Activated naive CD8-positive, alpha-beta T cell treated with anti-CD3 and anti-CD28 coated beads for 36 hours (primary cell): ENCODE data around the gene ALPP. TPM values are rescaled to one million over a fixed set of nuclear protein-coding genes. Genes with fewer than 3 reads are reported as not detected.
"Not testable (repeated sequence)": the region's sequence is repeated elsewhere in the genome, so short reads cannot be mapped to it uniquely, and the experiment has no call there.

ENCODE experiments used
- DNase-seq: peaks from one replicate; pipeline ENCODE4 v3.0.0; 2021
- H3K27ac Mint-ChIP-seq: one replicate; pipeline ENCODE4 v1.8.0; 2022; ENCODE audit warnings: mild to moderate bottlenecking, moderate library complexity, mixed read lengths
- H3K27me3 Mint-ChIP-seq: one replicate; pipeline ENCODE4 v1.8.0; 2022; ENCODE audit warnings: mild to moderate bottlenecking, mixed read lengths
- H3K36me3 Mint-ChIP-seq: one replicate; pipeline ENCODE4 v1.8.0; 2021; ENCODE audit warnings: mild to moderate bottlenecking, mixed read lengths
- H3K4me1 Mint-ChIP-seq: one replicate; pipeline ENCODE4 v1.8.0; 2021; ENCODE audit warnings: mixed read lengths
- H3K4me3 Mint-ChIP-seq: one replicate; pipeline ENCODE4 v1.8.0; 2022; ENCODE audit warnings: mild to moderate bottlenecking, moderate library complexity, mixed read lengths
- H3K9me3 Mint-ChIP-seq: one replicate; pipeline ENCODE4 v1.8.0; 2022; ENCODE audit warnings: mixed read lengths
- total RNA-seq, 2 experiments: library from RNA; stranded (reverse); gene quantifications; one replicate each; pipeline ENCODE4 v1.2.3, GENCODE V29; 2021

The ALPP gene
- not detected for total RNA-seq

- H3K36me3 Mint-ChIP-seq, H3K9me3 Mint-ChIP-seq, H3K27ac Mint-ChIP-seq, H3K4me3 Mint-ChIP-seq, DNase-seq, H3K4me1 Mint-ChIP-seq: not testable (repeated sequence)
- H3K27me3 Mint-ChIP-seq, result peaks cover 14% of the 10 kb centered on the region
Observed at GRCh38 chr2:232378735-232379151, at the start of gene ALPP. Gene ALPP (plus strand): TSS chr2:232378751. CDS start chr2:232378803, 52 bp downstream.

GRCh38 chr2:232329716-232330067 lies 48.9 kb upstream of the ALPP start:
- H3K27ac Mint-ChIP-seq, result no peak overlapping the region
- no peak for DNase-seq
- no peaks in the 10 kb centered on the region for H3K36me3 Mint-ChIP-seq
- H3K9me3 Mint-ChIP-seq, result no peaks in the 10 kb centered on the region
- H3K27me3 Mint-ChIP-seq, result no peaks in the 10 kb centered on the region
- peaks cover 8% of the 10 kb centered on the region for H3K4me1 Mint-ChIP-seq
- no peak overlapping the region for H3K4me3 Mint-ChIP-seq

GRCh38 chr2:232330068-232330999 lies 48.2 kb upstream of the ALPP start:
- H3K4me1 Mint-ChIP-seq, result peaks cover 8% of the 10 kb centered on the region
- H3K9me3 Mint-ChIP-seq, result no peaks in the 10 kb centered on the region
- H3K27me3 Mint-ChIP-seq, result no peaks in the 10 kb centered on the region
- no peak overlapping the region for H3K27ac Mint-ChIP-seq
- no peaks in the 10 kb centered on the region for H3K36me3 Mint-ChIP-seq
- no peak overlapping the region for H3K4me3 Mint-ChIP-seq
- no peak for DNase-seq

GRCh38 chr2:232331061-232331460 lies 47.5 kb upstream of the ALPP start:
- not testable (repeated sequence) for H3K4me3 Mint-ChIP-seq, H3K36me3 Mint-ChIP-seq, DNase-seq, H3K9me3 Mint-ChIP-seq, H3K27ac Mint-ChIP-seq, H3K27me3 Mint-ChIP-seq, H3K4me1 Mint-ChIP-seq

GRCh38 chr2:232331641-232332040 lies 46.9 kb upstream of the ALPP start:
- H3K27me3 Mint-ChIP-seq, H3K4me3 Mint-ChIP-seq, DNase-seq, H3K36me3 Mint-ChIP-seq, H3K4me1 Mint-ChIP-seq, H3K27ac Mint-ChIP-seq, H3K9me3 Mint-ChIP-seq: not testable (repeated sequence)

GRCh38 chr2:232332244-232332939 lies 46.2 kb upstream of the ALPP start:
- not testable (repeated sequence) for H3K36me3 Mint-ChIP-seq, H3K27ac Mint-ChIP-seq, H3K4me1 Mint-ChIP-seq, H3K4me3 Mint-ChIP-seq, DNase-seq, H3K27me3 Mint-ChIP-seq, H3K9me3 Mint-ChIP-seq

GRCh38 chr2:232332940-232333259 lies 45.7 kb upstream of the ALPP start:
- Mint-ChIP-seq H3K4me1 (no peaks in the 10 kb centered on the region), H3K27ac (no peak overlapping the region), H3K36me3 (no peaks in the 10 kb centered on the region), H3K27me3 (no peaks in the 10 kb centered on the region), H3K4me3 (no peak overlapping the region), H3K9me3 (no peaks in the 10 kb centered on the region)
- DNase-seq, result no peak

- no peaks in the 10 kb centered on the region for H3K27me3 Mint-ChIP-seq
- H3K9me3 Mint-ChIP-seq, result no peaks in the 10 kb centered on the region
- no peaks in the 10 kb centered on the region for H3K4me1 Mint-ChIP-seq
- no peak overlapping the region for H3K27ac Mint-ChIP-seq
- no peak overlapping the region for H3K4me3 Mint-ChIP-seq
- no peaks in the 10 kb centered on the region for H3K36me3 Mint-ChIP-seq
- no peak for DNase-seq
Observed at GRCh38 chr2:232333361-232334135, 45.0 kb upstream of the ALPP start.

- H3K27me3 Mint-ChIP-seq, H3K4me3 Mint-ChIP-seq, H3K9me3 Mint-ChIP-seq, H3K36me3 Mint-ChIP-seq, H3K27ac Mint-ChIP-seq, DNase-seq, H3K4me1 Mint-ChIP-seq: not testable (repeated sequence)
Observed at GRCh38 chr2:232334136-232334884, 44.2 kb upstream of the ALPP start.

GRCh38 chr2:232334885-232335205 lies 43.7 kb upstream of the ALPP start:
- H3K4me3 Mint-ChIP-seq, H3K9me3 Mint-ChIP-seq, H3K4me1 Mint-ChIP-seq, DNase-seq, H3K36me3 Mint-ChIP-seq, H3K27ac Mint-ChIP-seq, H3K27me3 Mint-ChIP-seq: not testable (repeated sequence)

- not testable (repeated sequence) for H3K9me3 Mint-ChIP-seq, H3K4me1 Mint-ChIP-seq, H3K36me3 Mint-ChIP-seq, H3K27me3 Mint-ChIP-seq, H3K27ac Mint-ChIP-seq, H3K4me3 Mint-ChIP-seq, DNase-seq
Observed at GRCh38 chr2:232335206-232335858, 43.2 kb upstream of the ALPP start.

GRCh38 chr2:232335859-232336215 lies 42.7 kb upstream of the ALPP start:
- no peak overlapping the region for H3K4me3 Mint-ChIP-seq
- no peaks in the 10 kb centered on the region for H3K9me3 Mint-ChIP-seq
- H3K27ac Mint-ChIP-seq, result no peak overlapping the region
- no peaks in the 10 kb centered on the region for H3K36me3 Mint-ChIP-seq
- no peak for DNase-seq
- no peaks in the 10 kb centered on the region for H3K4me1 Mint-ChIP-seq
- H3K27me3 Mint-ChIP-seq, result no peaks in the 10 kb centered on the region

- no peaks in the 10 kb centered on the region for H3K36me3 Mint-ChIP-seq
- no peak overlapping the region for H3K27ac Mint-ChIP-seq
- no peaks in the 10 kb centered on the region for H3K9me3 Mint-ChIP-seq
- no peak overlapping the region for H3K4me3 Mint-ChIP-seq
- H3K4me1 Mint-ChIP-seq, result no peaks in the 10 kb centered on the region
- no peaks in the 10 kb centered on the region for H3K27me3 Mint-ChIP-seq
- no peak for DNase-seq
Observed at GRCh38 chr2:232336241-232336736, 42.3 kb upstream of the ALPP start.

- no peaks in the 10 kb centered on the region for H3K4me1 Mint-ChIP-seq
- no peaks in the 10 kb centered on the region for H3K36me3 Mint-ChIP-seq
- H3K27me3 Mint-ChIP-seq, result no peaks in the 10 kb centered on the region
- H3K9me3 Mint-ChIP-seq, result no peaks in the 10 kb centered on the region
- no peak overlapping the region for H3K27ac Mint-ChIP-seq
- H3K4me3 Mint-ChIP-seq, result no peak overlapping the region
- no peak for DNase-seq
Observed at GRCh38 chr2:232336981-232337720, 41.4 kb upstream of the ALPP start.
